22Rv1 (cell line): ENCODE data around the gene DNAH10.

Experiments used
- H3K27ac ChIP-seq: fragments of 450-650 bp; 2 replicates; pipeline ENCODE4 v1.5.1; 2017
- ZFX ChIP-seq: fragments of 450-650 bp; IDR thresholded peaks from 2 replicates; pipeline ENCODE4 v1.6.1; 2017; ENCODE audit warnings: antibody characterized with exemption, borderline replicate concordance
- TF ChIP-seq, protein P1 (sequence below): fragments of 450-650 bp; IDR thresholded peaks from 2 replicates; pipeline ENCODE4 v1.5.1; 2017; ENCODE audit warnings: mild to moderate bottlenecking

Gene DNAH10

DNA sequence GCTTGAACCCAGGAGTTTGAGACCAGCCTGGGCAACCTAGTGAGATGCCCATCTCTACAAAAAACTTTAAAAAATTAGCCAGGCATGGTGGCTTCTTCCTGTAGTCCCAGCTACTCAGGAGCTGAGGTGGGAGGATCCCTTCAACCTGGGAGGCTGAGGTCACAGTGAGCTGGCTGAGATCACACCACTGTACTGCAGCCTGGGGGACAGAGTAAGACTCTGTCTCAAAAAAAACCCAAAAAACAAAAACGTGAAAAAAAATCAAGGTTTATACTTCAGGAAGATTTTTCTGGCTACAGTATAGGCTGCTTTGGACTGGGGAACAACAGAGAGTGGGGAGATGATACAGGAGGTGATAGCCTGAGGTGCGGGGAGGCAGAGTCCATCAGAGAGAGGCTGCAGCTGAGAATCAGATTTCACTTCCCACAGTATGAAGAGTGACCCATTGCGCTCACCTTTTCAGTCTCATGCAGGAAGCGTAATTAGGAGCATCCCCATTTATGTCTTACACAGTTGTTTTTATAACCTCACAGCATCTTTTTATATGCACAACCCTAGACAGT is 28.9 kb downstream of the DNAH10 start:
- no peak overlapping the region for H3K27ac ChIP-seq
- TF ChIP-seq, protein P1, sequence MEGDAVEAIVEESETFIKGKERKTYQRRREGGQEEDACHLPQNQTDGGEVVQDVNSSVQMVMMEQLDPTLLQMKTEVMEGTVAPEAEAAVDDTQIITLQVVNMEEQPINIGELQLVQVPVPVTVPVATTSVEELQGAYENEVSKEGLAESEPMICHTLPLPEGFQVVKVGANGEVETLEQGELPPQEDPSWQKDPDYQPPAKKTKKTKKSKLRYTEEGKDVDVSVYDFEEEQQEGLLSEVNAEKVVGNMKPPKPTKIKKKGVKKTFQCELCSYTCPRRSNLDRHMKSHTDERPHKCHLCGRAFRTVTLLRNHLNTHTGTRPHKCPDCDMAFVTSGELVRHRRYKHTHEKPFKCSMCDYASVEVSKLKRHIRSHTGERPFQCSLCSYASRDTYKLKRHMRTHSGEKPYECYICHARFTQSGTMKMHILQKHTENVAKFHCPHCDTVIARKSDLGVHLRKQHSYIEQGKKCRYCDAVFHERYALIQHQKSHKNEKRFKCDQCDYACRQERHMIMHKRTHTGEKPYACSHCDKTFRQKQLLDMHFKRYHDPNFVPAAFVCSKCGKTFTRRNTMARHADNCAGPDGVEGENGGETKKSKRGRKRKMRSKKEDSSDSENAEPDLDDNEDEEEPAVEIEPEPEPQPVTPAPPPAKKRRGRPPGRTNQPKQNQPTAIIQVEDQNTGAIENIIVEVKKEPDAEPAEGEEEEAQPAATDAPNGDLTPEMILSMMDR = no peak

DNA sequence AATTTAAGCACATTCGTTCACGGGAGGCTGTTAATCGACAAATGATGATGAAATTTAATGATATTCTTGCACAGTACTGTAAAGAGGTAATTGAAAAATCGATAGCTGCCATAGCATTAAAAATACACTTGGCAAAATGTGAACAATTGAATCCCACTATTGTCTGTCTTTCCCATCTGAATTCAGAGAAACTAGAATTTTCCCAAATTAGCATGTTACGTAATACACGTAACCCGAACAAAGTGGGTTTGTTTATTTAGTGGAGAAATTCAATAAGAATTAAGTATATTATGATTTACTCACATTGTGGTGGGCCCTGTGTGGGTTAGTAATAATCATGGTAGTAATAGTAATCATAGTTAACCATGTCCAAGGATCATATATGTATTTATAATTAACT is 31.9 kb downstream of the DNAH10 start:
- H3K27ac ChIP-seq = no peak overlapping the region
- TF ChIP-seq, protein P1 = no peak
- no peak for TF ChIP-seq ZFX

DNA sequence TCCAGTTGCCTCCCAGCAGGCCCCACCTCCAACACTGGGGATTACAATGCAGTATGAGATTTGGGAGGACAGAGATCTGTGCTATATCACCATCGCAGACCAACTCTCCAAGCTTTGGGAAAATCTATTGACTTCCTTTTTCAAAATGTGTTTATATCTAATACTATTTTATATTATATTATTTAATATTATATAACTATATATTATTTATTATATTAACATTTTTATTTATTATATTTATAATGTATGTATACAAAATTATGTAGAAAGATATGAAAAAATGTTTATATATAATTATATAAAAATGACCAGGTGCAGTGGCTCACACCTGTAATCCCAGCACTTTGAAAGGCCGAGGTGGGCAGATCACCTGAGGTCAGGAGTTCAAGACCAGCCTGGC is 36.4 kb downstream of the DNAH10 start:
- no peak for TF ChIP-seq ZFX
- TF ChIP-seq, protein P1 = no peak
- H3K27ac ChIP-seq = no peak overlapping the region

DNA sequence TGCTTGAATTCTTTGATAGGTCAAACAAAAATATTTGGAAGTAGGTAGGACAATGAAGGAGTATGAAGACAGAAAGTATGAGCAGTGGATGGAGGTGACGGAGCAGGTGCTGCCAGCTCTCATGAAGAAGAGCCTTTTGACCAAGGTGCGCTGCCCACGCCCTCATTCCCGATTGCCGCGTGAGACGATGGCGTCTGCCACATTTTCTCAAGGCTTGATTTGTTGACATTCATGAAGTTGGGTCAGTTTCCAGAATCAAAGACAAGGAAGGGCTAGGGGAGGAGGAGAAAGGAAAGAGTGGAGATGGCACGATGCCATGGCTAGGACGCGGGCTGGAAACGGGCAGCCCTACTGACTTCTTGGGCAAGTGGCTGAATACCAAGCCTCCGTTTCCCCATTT is 37.1 kb downstream of the DNAH10 start:
- H3K27ac ChIP-seq = no peak overlapping the region
- TF ChIP-seq ZFX = no peak
- TF ChIP-seq, protein P1 = no peak

DNA sequence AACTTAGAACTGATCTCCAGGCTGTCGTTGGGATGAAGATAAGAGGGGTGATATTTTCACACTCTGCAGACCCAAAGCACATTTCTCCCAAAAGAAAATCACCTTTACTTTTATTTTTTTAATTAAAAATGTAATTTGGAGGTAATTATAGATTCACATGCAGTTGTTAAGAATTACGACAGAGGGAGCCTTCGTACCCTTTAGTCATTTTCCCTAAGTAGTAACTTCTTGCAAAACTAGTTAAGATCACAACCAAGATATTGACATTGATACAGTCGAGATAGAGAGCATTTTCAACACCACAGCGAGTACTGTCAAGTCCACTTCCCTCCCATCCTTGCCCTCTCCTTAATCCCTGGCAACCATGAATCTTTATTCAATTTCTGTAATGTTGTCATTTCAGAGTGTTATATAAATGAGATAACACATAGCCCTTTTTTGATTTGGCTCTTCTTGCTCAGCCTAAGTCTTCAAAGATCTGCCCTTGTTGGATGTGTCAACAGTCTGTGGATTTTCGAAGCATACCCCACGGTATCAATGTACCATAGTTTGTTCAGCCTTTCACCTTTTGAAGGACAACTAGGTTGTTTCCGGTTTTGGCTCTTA is 39.6 kb downstream of the DNAH10 start:
- TF ChIP-seq, protein P1 = peak; percentile 81
- TF ChIP-seq ZFX = no peak

DNA sequence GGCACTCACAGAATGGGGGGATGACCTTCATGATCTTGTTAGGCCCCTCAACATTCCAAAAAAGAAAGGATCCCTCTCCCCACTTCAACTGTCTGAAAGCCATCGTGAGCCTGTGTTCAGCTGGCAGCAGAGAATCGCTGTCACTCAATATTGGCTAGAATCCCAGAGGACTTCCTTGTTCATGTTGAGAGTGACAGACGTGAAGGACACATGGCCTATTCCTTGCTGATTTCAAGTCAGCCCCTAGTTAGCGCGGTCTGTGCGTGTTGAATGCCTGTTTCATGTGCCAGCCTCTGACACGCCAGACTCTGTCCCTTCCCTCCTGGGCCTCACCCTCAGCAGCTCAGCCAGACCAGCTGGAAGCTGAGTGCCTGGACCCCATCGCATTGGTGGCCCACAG is 43.1 kb downstream of the DNAH10 start:
- H3K27ac ChIP-seq = no peak overlapping the region
- no peak for TF ChIP-seq ZFX
- TF ChIP-seq, protein P1 = no peak

More for the DNA sequence above, 39.6 kb downstream of the DNAH10 start:
- H3K27ac ChIP-seq = no peak overlapping the region

DNA sequence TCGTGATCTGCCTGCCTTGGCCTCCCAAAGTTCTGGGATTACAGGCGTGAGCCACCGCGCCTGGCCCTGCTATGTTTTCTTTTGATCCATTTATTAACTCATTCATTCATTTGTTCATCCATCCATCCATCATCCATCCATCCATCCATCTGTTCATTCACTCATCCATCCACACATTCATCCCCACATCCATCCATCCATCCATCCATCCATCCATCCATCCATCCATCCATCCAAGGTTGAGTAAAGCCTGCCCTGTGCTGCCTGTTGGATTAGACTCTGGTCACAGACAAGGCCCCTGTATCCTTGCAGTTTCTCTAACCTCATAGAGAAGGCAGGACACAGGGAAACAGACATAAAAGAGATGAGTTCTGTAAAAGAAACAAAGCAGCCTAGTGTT is 44.9 kb downstream of the DNAH10 start:
- H3K27ac ChIP-seq = no peak overlapping the region
- TF ChIP-seq, protein P1 = no peak
- no peak for TF ChIP-seq ZFX
